GM21723 (cell line): ENCODE measurements around the gene ZNF79.

ENCODE experiments used
- ATAC-seq: cut with Tn5 transposase; IDR thresholded peaks from one replicate; pipeline ENCODE4 v1.9.1; 2021; ENCODE audit warnings: mild to moderate bottlenecking, moderate library complexity; ENCODE audit not compliant: unreplicated experiment

ZNF79 gene

GRCh38 chr9:127397646-127398274 lies 26.4 kb upstream of the ZNF79 start:
- ATAC-seq, result no peak

- ATAC-seq, result no peak
Measured at GRCh38 chr9:127398275-127398647, 25.9 kb upstream of the ZNF79 start.

- no peak for ATAC-seq
Measured at GRCh38 chr9:127398715-127399400, 25.3 kb upstream of the ZNF79 start.

- no peak for ATAC-seq
Measured at GRCh38 chr9:127399736-127400269, 24.4 kb upstream of the ZNF79 start.

- no peak for ATAC-seq
Measured at GRCh38 chr9:127402401-127403090, 21.6 kb upstream of the ZNF79 start.

- no peak for ATAC-seq
Measured at GRCh38 chr9:127403507-127404192, 20.5 kb upstream of the ZNF79 start.

GRCh38 chr9:127404631-127405030 lies 19.6 kb upstream of the ZNF79 start:
- ATAC-seq, result no peak

- no peak for ATAC-seq
Measured at GRCh38 chr9:127405344-127406125, 18.6 kb upstream of the ZNF79 start.

GRCh38 chr9:127406799-127407491 lies 17.2 kb upstream of the ZNF79 start:
- ATAC-seq, result no peak

GRCh38 chr9:127407492-127407843 lies 16.7 kb upstream of the ZNF79 start:
- no peak for ATAC-seq

- ATAC-seq, result no peak
Measured at GRCh38 chr9:127411122-127411521, 13.1 kb upstream of the ZNF79 start.

GRCh38 chr9:127415141-127415540 lies 9.0 kb upstream of the ZNF79 start:
- ATAC-seq, result no peak

- no peak for ATAC-seq
Measured at GRCh38 chr9:127415657-127416056, 8.5 kb upstream of the ZNF79 start.

GRCh38 chr9:127417131-127418036 lies 6.8 kb upstream of the ZNF79 start:
- ATAC-seq, result no peak

- ATAC-seq, result no peak
Measured at GRCh38 chr9:127418037-127418471, 6.1 kb upstream of the ZNF79 start.

- ATAC-seq, result no peak
Measured at GRCh38 chr9:127419348-127419747, 4.8 kb upstream of the ZNF79 start.

- no peak for ATAC-seq
Measured at GRCh38 chr9:127421057-127421456, 3.1 kb upstream of the ZNF79 start.

GRCh38 chr9:127422133-127422782 lies 1.9 kb upstream of the ZNF79 start:
- ATAC-seq, result no peak
